Measurements from ENCODE around the gene TPRG1L. TPM values are rescaled to one million over a fixed set of nuclear protein-coding genes. Genes with fewer than 3 reads are reported as not detected.
A peak's percentile ranks its signal among the peaks of the same experiment; 100 is the strongest.

The TPRG1L gene
- total and polyA plus RNA-seq, 7 donors = 33.9 to 66.4 (median 40.2) TPM

DNA sequence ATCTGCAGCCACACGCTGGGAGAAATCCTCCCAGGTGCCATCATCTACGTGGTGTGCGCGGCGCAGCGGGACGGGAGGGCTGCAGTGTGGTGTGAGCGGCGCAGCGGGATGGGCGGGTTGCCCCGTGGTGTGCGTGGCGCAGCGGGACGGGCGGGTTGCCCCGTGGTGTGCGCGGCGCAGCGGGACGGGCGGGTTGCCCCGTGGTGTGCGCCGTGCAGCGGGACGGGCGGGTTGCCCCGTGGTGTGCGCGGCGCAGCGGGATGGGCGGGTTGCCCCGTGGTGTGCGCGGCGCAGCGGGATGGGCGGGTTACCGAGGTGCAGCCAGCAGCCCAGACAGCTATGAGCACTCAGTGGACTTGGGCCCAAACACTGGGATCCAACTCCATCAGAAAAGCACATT, 20.4 kb downstream of the TPRG1L start:
- Histone ChIP-seq H3K27ac (no peak overlapping the region), H3K36me3 (ENCODE audit: insufficient read depth in 1 of 2, low read depth in 1 of 2) (peaks cover 0 to 42% of the 10 kb centered on the region in 2 donors), H3K9me3 (no peaks in the 10 kb centered on the region), H3K4me1 (peaks cover 8% of the 10 kb centered on the region), H3K4me3 (no peak overlapping the region), H3K27me3 (ENCODE audit: insufficient read depth in 3 of 3, low read length in 2 of 3) (peaks cover 0 to under 1% (median 0%) of the 10 kb centered on the region in 3 donors)
- DNase-seq (no peak), ATAC-seq (no peak)
- intact Hi-C loops (cut with DNase I) = loop anchor here in 1 of 2 donors (10.0 kb wide), 1 partner anchor 260 kb away; the partner anchor contains the start of gene C1orf174
- WGBS, 3 donors = 93 to 98% (median 93%) methylated on average over 43 of the region's 43 CpGs
- TF ChIP-seq, protein P1, sequence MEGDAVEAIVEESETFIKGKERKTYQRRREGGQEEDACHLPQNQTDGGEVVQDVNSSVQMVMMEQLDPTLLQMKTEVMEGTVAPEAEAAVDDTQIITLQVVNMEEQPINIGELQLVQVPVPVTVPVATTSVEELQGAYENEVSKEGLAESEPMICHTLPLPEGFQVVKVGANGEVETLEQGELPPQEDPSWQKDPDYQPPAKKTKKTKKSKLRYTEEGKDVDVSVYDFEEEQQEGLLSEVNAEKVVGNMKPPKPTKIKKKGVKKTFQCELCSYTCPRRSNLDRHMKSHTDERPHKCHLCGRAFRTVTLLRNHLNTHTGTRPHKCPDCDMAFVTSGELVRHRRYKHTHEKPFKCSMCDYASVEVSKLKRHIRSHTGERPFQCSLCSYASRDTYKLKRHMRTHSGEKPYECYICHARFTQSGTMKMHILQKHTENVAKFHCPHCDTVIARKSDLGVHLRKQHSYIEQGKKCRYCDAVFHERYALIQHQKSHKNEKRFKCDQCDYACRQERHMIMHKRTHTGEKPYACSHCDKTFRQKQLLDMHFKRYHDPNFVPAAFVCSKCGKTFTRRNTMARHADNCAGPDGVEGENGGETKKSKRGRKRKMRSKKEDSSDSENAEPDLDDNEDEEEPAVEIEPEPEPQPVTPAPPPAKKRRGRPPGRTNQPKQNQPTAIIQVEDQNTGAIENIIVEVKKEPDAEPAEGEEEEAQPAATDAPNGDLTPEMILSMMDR (IDR thresholded peaks at IDR 0.05) = no peak

DNA sequence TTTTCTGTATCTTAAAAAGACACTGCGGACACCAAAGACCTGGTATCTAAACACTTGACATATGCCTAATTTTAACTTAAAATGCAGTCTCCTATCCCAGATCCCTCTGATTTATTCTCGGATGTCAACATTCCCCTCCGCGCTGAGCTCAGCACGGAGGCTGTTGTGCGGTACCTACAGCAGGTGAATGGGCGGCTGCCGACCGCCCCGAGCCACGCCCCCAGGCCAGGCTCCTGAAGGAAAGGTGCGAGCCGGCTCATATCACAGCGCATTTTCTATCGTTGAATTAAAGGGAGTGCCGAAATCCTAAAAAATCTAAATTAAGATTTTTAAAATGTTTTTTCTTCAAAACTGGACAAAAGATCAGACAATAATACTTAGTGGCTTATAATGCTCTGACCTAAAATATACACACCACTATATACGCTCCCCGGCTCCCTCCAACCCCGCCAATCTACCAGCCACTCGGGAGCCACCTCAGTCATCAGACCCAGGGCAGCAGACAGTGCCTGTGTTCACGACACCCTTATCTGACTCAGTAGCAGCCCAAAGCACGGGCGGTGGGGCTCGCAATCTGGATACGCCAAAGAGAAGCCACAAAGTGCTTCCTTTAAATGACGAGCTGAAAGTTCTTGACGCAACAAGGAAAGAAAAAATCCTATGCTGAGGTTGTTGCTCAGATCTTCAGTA, 21.0 kb downstream of the TPRG1L start:
- TF ChIP-seq, protein P1 (IDR thresholded peaks at IDR 0.05) = no peak
- WGBS, 3 donors = 94 to 96% (median 95%) methylated on average over 27 of the region's 27 CpGs
- ATAC-seq (no peak), DNase-seq (no peak)
- intact Hi-C loops (cut with DNase I) = loop anchor here in 1 of 2 donors (10.0 kb wide), 1 partner anchor 259 kb away; the partner anchor contains the start of gene C1orf174
- Histone ChIP-seq H3K36me3 (ENCODE audit: insufficient read depth in 1 of 2, low read depth in 1 of 2) (peaks cover 0 to 42% of the 10 kb centered on the region in 2 donors), H3K27me3 (ENCODE audit: insufficient read depth in 3 of 3, low read length in 2 of 3) (peaks cover 0 to 6% (median 5%) of the 10 kb centered on the region in 3 donors), H3K27ac (no peak overlapping the region), H3K4me1 (peaks cover 8% of the 10 kb centered on the region), H3K4me3 (no peak overlapping the region), H3K9me3 (no peaks in the 10 kb centered on the region)

DNA sequence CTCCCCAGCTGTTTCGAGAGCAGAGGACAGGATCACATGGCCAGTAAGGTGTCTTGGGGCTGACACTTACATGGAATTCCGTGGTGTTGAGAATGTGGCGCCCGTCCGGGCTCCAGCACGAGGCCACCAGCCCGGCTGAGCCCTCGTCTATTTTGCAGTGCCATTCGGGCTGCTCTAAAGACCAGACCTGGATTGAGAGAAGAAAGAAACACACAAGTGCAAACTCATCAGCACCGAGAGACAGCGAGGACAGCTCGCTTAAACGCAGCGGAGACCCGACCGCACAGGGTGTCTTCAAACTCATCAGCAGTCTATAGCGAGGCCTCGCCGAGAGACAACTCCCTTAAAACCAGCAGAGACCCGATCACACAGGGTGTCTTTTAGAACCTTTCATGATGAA, 21.8 kb downstream of the TPRG1L start:
- H3K27ac ChIP-seq = no peak overlapping the region
- TF ChIP-seq, protein P1 (IDR thresholded peaks at IDR 0.05) = no peak
- peaks cover 0 to 14% (median 13%) of the 10 kb centered on the region in 3 donors for H3K27me3 ChIP-seq (ENCODE audit: insufficient read depth in 3 of 3, low read length in 2 of 3)
- H3K36me3 ChIP-seq (ENCODE audit: insufficient read depth in 1 of 2, low read depth in 1 of 2) = peaks cover 0 to 42% of the 10 kb centered on the region in 2 donors
- intact Hi-C loops (cut with DNase I) = loop anchor here in 1 of 2 donors (10.0 kb wide), 1 partner anchor 258 kb away; the partner anchor contains the start of gene C1orf174
- no peak for ATAC-seq
- peaks cover 8% of the 10 kb centered on the region for H3K4me1 ChIP-seq
- H3K4me3 ChIP-seq = no peak overlapping the region
- no peak for DNase-seq
- no peaks in the 10 kb centered on the region for H3K9me3 ChIP-seq
- whole genome bisulfite sequencing, 3 donors = 92 to 94% (median 92%) methylated on average over 20 of the region's 20 CpGs

DNA sequence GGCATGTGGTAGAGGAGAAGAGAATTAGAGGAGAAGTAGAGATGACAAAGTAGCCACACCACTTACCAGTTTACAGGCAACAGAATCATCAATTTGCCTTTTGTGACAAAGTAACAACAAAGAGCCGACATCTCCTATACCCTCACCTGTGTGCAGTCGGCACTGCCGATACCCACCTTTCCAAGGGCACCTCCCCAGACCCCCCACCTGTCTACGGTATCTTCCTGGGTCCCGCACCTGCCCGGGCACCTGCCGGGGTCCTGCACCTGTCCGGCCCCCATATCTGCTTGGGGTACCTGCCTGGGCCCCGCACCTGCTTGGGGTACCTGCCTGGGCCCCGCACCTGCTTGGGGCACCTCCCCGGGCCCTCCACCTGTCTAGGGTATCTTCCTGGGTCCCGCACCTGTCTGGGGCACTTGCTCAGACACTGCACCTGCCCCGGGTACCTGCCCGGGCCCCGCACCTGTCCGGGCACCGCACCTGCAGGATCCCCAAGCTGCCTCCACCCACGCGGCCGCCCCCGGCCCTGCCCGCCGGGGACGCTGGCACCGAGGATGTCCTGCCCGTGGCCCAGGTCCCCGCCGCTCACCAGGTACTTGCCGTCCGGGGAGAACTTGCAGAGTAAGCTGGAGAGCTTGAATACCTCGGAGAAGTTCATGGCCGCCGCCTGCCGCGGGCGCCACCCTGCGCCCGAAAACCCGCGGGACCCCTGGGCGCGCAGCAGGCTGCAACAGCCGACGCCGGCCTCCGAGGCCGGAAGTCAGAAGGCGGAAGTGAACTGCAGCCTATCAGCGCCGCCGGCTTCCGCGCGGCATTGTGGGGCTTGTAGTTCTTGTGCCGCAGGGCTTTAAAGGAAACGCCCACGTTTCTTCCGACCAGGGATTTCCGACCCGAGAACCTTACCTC, 24.8 kb downstream of the TPRG1L start, which contains the start of gene WRAP73:
Gene WRAP73 (minus strand): TSS at position 762 of the 906 bp plus-strand sequence. CDS start 104 bp downstream, at position 658.
- ATAC-seq (peak; percentile 94 to 99 (median 96)), DNase-seq (peak; percentile 91 to 94)
- H3K27me3 ChIP-seq (ENCODE audit: insufficient read depth in 3 of 3, low read length in 2 of 3) = peaks cover 0 to 44% (median 32%) of the 10 kb centered on the region in 3 donors
- peak within 1 kb of the TSS; percentile 100 for H3K4me3 ChIP-seq
- 3 to 4% (median 4%) methylated on average over 57 to 60 of the region's 60 CpGs for WGBS, 3 donors
- intact Hi-C loops (cut with DNase I) = loop anchor here in 1 of 2 donors (10.0 kb wide), 1 partner anchor 255 kb away; the partner anchor contains the start of gene C1orf174
- H3K9me3 ChIP-seq = no peaks in the 10 kb centered on the region
- H3K27ac ChIP-seq = peak within 1 kb of the TSS; percentile 65
- peaks cover 8% of the 10 kb centered on the region for H3K4me1 ChIP-seq
- TF ChIP-seq, protein P1 (IDR thresholded peaks at IDR 0.05) = peak; percentile 9
- peaks cover 0 to 32% of the 10 kb centered on the region in 2 donors for H3K36me3 ChIP-seq (ENCODE audit: insufficient read depth in 1 of 2, low read depth in 1 of 2)

Data from psoas muscle (tissue), 8 donors.